D721Med (cell line): Measurements from ENCODE around the gene SHLD1.

Experiments used
- DNase-seq: peaks from one replicate; pipeline ENCODE4 v3.0.0; 2011; ENCODE audit warnings: low spot score; ENCODE audit not compliant: insufficient read length
- FAIRE-seq: peaks from 2 replicates; lab custom pipeline; 2011; peaks lifted over from hg19 to GRCh38; lab: Jason Lieb, UNC
- TF ChIP-seq, protein P1 (sequence below): IDR thresholded peaks from 2 replicates; pipeline ENCODE4 v1.5.1; 2012; ENCODE audit warnings: mild to moderate bottlenecking, control low read depth; ENCODE audit not compliant: insufficient read depth; ENCODE audit errors: missing control alignments

Gene SHLD1

GRCh38 chr20:5865604-5866003 lies 115.4 kb downstream of the SHLD1 start:
- TF ChIP-seq, protein P1, sequence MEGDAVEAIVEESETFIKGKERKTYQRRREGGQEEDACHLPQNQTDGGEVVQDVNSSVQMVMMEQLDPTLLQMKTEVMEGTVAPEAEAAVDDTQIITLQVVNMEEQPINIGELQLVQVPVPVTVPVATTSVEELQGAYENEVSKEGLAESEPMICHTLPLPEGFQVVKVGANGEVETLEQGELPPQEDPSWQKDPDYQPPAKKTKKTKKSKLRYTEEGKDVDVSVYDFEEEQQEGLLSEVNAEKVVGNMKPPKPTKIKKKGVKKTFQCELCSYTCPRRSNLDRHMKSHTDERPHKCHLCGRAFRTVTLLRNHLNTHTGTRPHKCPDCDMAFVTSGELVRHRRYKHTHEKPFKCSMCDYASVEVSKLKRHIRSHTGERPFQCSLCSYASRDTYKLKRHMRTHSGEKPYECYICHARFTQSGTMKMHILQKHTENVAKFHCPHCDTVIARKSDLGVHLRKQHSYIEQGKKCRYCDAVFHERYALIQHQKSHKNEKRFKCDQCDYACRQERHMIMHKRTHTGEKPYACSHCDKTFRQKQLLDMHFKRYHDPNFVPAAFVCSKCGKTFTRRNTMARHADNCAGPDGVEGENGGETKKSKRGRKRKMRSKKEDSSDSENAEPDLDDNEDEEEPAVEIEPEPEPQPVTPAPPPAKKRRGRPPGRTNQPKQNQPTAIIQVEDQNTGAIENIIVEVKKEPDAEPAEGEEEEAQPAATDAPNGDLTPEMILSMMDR, result no peak
- DNase-seq (no peak), FAIRE-seq (no peak)

GRCh38 chr20:5870568-5870981 lies 120.4 kb downstream of the SHLD1 start:
- FAIRE-seq (no peak), DNase-seq (no peak)
- TF ChIP-seq, protein P1, result no peak

GRCh38 chr20:5871459-5872410 lies 121.5 kb downstream of the SHLD1 start:
- FAIRE-seq, result no peak
- TF ChIP-seq, protein P1, result no peak
- DNase-seq, result no peak

- no peak for DNase-seq
- FAIRE-seq, result no peak
- TF ChIP-seq, protein P1, result no peak
These were observed 126.9 kb downstream of the SHLD1 start for GRCh38 chr20:5877128-5877527.

- FAIRE-seq, result no peak
- TF ChIP-seq, protein P1, result no peak
- no peak for DNase-seq
These were observed 130.1 kb downstream of the SHLD1 start for GRCh38 chr20:5880326-5880725.

DNA sequence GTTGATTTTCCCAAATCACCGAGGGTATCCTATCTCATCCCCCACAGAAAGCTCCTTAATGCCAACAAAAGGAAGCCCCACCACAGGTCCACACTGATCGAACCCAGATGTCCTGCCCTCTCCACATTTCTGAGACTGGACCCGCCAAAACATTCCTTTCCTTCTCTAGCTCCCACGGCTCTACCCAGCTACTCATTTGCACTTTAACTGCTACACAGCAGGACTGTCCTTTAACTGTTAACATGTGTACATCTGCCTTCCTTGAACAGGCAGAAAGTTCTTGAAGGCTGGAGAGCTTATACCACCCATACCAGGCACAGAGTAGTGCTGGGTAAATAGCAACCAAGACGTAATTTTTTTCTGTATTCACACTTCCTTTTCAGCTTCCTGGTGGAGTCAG lies 131.5 kb downstream of the SHLD1 start:
- FAIRE-seq (no peak), DNase-seq (no peak)

More for the DNA sequence above, 131.5 kb downstream of the SHLD1 start:
- TF ChIP-seq, protein P1, result no peak
